Panc1 (cell line): ENCODE data around the gene MAPK11. TPM values are rescaled to one million over a fixed set of nuclear protein-coding genes. Genes with fewer than 3 reads are reported as not detected.

Experiments used
- ATAC-seq: fragments of 200-7000 bp; cut with Tn5 transposase; 2 replicates; pipeline ENCODE4 v1.9.1; 2020; ENCODE audit warnings: mild to moderate bottlenecking, moderate library complexity
- BruUV-seq: library from RNA; stranded (reverse); fragments of 400-500 nt; replicated peaks from 2 replicates; lab custom pipeline; 2021; lab: Mats Ljungman, UMichigan
- CTCF ChIA-PET: fragments of 300-600 bp; sonication (Branson Sonifier 250); formaldehyde crosslinking; loops from one replicate; lab custom pipeline; 2022; ENCODE audit warnings: antibody characterized with exemption; lab: Charles Lee
- POLR2A ChIA-PET: fragments of 300-600 bp; sonication (Branson Sonifier 250); formaldehyde crosslinking; loops from one replicate; lab custom pipeline; 2022; ENCODE audit warnings: antibody characterized with exemption; lab: Charles Lee
- DNase-seq: peaks from one replicate; pipeline ENCODE4 v3.0.0-alpha.2; 2010; ENCODE audit warnings: low read depth, low spot score
- H3K27ac ChIP-seq: 2 replicates; pipeline ENCODE4 v1.5.1; 2011; ENCODE audit warnings: mild to moderate bottlenecking, low read length, inconsistent platforms
- H3K27me3 ChIP-seq: fragments of 200-500 bp; sonication (Bioruptor generic); 2 replicates; pipeline ENCODE4 v1.6.0; 2014; ENCODE audit warnings: low read length, inconsistent platforms; ENCODE audit not compliant: control insufficient read depth, insufficient read depth
- H3K36me3 ChIP-seq: fragments of 200-500 bp; sonication (Bioruptor generic); 2 replicates; pipeline ENCODE4 v1.5.1; 2014; ENCODE audit warnings: inconsistent platforms, mild to moderate bottlenecking, low read length, moderate library complexity; ENCODE audit not compliant: control insufficient read depth, insufficient read depth
- H3K4me1 ChIP-seq: 2 replicates; pipeline ENCODE4 v1.5.1; 2011; ENCODE audit warnings: inconsistent platforms, mild to moderate bottlenecking, low read length, moderate library complexity; ENCODE audit not compliant: control insufficient read depth, insufficient read depth
- H3K4me3 ChIP-seq, 2 experiments: 2 replicates each; pipeline ENCODE4 v1.5.1; 2011 to 2012; ENCODE audit warnings: low read depth in 2 of 2, low read length in 2 of 2, mild to moderate bottlenecking in 2 of 2, inconsistent platforms in 1 of 2, moderate library complexity in 1 of 2
- H3K9me3 ChIP-seq: fragments of 200-500 bp; sonication (Bioruptor generic); 2 replicates; pipeline ENCODE4 v1.5.1; 2014; ENCODE audit warnings: low read depth, mild to moderate bottlenecking, inconsistent platforms, low read length, moderate library complexity; ENCODE audit not compliant: control insufficient read depth, insufficient read depth
- POLR2AphosphoS5 ChIP-seq: IDR thresholded peaks from 2 replicates; pipeline ENCODE4 v1.6.1; 2012; ENCODE audit warnings: mild to moderate bottlenecking, low read depth, low read length, moderate library complexity
- SIN3A ChIP-seq: IDR thresholded peaks from 2 replicates; pipeline ENCODE4 v1.6.1; 2012; ENCODE audit warnings: low read depth, mild to moderate bottlenecking, low read length, moderate library complexity, borderline replicate concordance; ENCODE audit not compliant: insufficient read depth
- TCF7L2 ChIP-seq: IDR thresholded peaks from 2 replicates; pipeline ENCODE4 v1.6.1; 2011; ENCODE audit warnings: mild to moderate bottlenecking, low read depth, low read length, inconsistent platforms
- in situ Hi-C: cut with HindIII; loops from 2 replicates; pipeline ENCODE4 v1.10.0; 2016; ENCODE audit warnings: low sequenced_read_pairs, low pct_unique_long_range_greater_than_20kb
- intact Hi-C: fragments of 100-400 bp; cut with micrococcal nuclease; formaldehyde crosslinking; loops from one replicate; pipeline ENCODE4 v1.10.0; 2022; ENCODE audit not compliant: unreplicated experiment
- total RNA-seq: library from RNA; stranded (reverse); gene quantifications from one replicate; pipeline ENCODE4 v1.2.1, GENCODE V29; 2021; ENCODE audit not compliant: unreplicated experiment
- TF ChIP-seq, protein P1 (sequence below): fragments of 450-650 bp; IDR thresholded peaks from 2 replicates; pipeline ENCODE4 v1.5.1; 2017; ENCODE audit warnings: mild to moderate bottlenecking
- TF ChIP-seq, protein P2 (sequence below), 2 experiments: IDR thresholded peaks; 2 replicates each; pipeline ENCODE4 v1.6.1; 2011 to 2012; ENCODE audit warnings: low read depth in 2 of 2, control low read depth in 1 of 2, low read length in 1 of 2, mild to moderate bottlenecking in 1 of 2, moderate library complexity in 1 of 2; ENCODE audit not compliant: insufficient read depth in 1 of 2

MAPK11 gene
- total RNA-seq, 1 experiment from 2014 or later, result 77.7 TPM

DNA sequence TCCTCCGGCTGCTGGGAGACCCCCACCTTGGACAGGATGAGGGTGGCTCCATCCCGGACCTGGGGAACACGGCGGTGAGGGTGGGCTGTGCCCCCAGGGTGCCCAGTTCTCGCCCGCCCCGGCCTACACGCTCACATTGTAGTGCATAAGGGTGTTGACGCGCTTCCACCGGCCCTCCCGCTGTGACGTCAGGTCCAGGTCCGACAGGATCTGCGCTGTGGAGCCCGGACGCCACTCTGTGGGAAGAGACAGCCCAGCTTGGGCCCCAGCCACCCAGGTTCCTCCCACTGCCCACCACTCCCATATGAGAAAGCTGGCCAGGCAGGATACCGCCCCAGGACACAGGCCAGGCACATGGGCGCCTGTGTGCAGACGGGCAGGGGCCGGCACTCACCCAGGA lies 8.3 kb upstream of the MAPK11 start:
- in situ Hi-C loops, result no loop called here
- peaks cover 16% of the 10 kb centered on the region for H3K4me1 ChIP-seq
- no peak for DNase-seq
- BruUV-seq, result no TSS peak
- no peak overlapping the region for H3K4me3 ChIP-seq
- intact Hi-C loops, result no loop called here
- ChIA-PET CTCF (no interaction called here), POLR2A (no interaction called here)
- no peaks in the 10 kb centered on the region for H3K9me3 ChIP-seq
- H3K27ac ChIP-seq, result no peak overlapping the region
- no peak for TF ChIP-seq SIN3A
- TF ChIP-seq TCF7L2, result no peak
- TF ChIP-seq POLR2AphosphoS5, result no peak
- TF ChIP-seq, protein P1, sequence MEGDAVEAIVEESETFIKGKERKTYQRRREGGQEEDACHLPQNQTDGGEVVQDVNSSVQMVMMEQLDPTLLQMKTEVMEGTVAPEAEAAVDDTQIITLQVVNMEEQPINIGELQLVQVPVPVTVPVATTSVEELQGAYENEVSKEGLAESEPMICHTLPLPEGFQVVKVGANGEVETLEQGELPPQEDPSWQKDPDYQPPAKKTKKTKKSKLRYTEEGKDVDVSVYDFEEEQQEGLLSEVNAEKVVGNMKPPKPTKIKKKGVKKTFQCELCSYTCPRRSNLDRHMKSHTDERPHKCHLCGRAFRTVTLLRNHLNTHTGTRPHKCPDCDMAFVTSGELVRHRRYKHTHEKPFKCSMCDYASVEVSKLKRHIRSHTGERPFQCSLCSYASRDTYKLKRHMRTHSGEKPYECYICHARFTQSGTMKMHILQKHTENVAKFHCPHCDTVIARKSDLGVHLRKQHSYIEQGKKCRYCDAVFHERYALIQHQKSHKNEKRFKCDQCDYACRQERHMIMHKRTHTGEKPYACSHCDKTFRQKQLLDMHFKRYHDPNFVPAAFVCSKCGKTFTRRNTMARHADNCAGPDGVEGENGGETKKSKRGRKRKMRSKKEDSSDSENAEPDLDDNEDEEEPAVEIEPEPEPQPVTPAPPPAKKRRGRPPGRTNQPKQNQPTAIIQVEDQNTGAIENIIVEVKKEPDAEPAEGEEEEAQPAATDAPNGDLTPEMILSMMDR, result no peak
- TF ChIP-seq, protein P2, sequence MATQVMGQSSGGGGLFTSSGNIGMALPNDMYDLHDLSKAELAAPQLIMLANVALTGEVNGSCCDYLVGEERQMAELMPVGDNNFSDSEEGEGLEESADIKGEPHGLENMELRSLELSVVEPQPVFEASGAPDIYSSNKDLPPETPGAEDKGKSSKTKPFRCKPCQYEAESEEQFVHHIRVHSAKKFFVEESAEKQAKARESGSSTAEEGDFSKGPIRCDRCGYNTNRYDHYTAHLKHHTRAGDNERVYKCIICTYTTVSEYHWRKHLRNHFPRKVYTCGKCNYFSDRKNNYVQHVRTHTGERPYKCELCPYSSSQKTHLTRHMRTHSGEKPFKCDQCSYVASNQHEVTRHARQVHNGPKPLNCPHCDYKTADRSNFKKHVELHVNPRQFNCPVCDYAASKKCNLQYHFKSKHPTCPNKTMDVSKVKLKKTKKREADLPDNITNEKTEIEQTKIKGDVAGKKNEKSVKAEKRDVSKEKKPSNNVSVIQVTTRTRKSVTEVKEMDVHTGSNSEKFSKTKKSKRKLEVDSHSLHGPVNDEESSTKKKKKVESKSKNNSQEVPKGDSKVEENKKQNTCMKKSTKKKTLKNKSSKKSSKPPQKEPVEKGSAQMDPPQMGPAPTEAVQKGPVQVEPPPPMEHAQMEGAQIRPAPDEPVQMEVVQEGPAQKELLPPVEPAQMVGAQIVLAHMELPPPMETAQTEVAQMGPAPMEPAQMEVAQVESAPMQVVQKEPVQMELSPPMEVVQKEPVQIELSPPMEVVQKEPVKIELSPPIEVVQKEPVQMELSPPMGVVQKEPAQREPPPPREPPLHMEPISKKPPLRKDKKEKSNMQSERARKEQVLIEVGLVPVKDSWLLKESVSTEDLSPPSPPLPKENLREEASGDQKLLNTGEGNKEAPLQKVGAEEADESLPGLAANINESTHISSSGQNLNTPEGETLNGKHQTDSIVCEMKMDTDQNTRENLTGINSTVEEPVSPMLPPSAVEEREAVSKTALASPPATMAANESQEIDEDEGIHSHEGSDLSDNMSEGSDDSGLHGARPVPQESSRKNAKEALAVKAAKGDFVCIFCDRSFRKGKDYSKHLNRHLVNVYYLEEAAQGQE (IDR thresholded peaks at IDR 0.05; ENCODE audit: insufficient read depth in 1 of 2, low read depth in 2 of 2, low read length in 1 of 2), result no peak
- H3K27me3 ChIP-seq, result no peaks in the 10 kb centered on the region
- ATAC-seq, result no peak
- H3K36me3 ChIP-seq, result 0 out of 2 replicates have a peak, but pooled peaks cover 2% of the 10 kb centered on the region

DNA sequence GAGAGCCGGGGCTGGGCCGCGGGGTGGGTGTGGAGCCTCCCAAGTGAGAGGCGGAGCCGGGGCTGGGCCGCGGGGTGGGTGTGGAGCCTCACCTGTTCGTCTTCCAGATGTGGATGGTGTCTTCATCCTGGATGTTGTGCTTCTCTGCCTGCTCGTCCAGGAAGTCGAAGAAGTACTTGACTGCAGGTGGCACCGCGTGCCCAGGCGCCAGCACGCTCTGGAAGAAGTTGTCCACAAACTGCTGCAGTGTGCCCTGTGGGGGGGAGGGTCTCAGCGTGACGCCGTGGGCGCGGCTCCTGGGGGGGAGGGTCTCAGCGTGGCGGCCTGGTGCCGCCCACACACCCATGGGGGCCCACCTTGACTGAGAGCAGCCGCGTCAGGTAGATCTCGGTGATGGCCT lies 7.6 kb upstream of the MAPK11 start:
- H3K4me1 ChIP-seq, result peaks cover 18% of the 10 kb centered on the region
- no peak for TF ChIP-seq POLR2AphosphoS5
- no peak for TF ChIP-seq SIN3A
- TF ChIP-seq, protein P2 (IDR thresholded peaks at IDR 0.05; ENCODE audit: insufficient read depth in 1 of 2, low read depth in 2 of 2, low read length in 1 of 2), result no peak
- TF ChIP-seq, protein P1, result no peak
- no peak for TF ChIP-seq TCF7L2
- no peak for ATAC-seq
- H3K27ac ChIP-seq, result no peak overlapping the region
- H3K9me3 ChIP-seq, result no peaks in the 10 kb centered on the region
- in situ Hi-C loops (no loop called here), intact Hi-C loops (no loop called here)
- CTCF ChIA-PET, result no interaction called here
- no peak overlapping the region for H3K4me3 ChIP-seq
- DNase-seq, result no peak
- H3K36me3 ChIP-seq, result 0 out of 2 replicates have a peak, but pooled peaks cover 2% of the 10 kb centered on the region
- BruUV-seq, result no TSS peak
- POLR2A ChIA-PET, result no interaction called here
- no peaks in the 10 kb centered on the region for H3K27me3 ChIP-seq
